Hepatocyte (in vitro differentiated cells): Measurements from ENCODE around the gene LPP. TPM values are rescaled to one million over a fixed set of nuclear protein-coding genes. Genes with fewer than 3 reads are reported as not detected.
A peak's percentile ranks its signal among the peaks of the same experiment; 100 is the strongest.

Experiments used
- DNase-seq: peaks from one replicate; pipeline ENCODE4 v3.0.0-alpha.2; 2016; ENCODE audit warnings: low spot score
- H2AFZ ChIP-seq: fragments of 200-600 bp; sonication (generic); 2 replicates; pipeline ENCODE4 v1.6.0; 2016; ENCODE audit warnings: antibody characterized with exemption, mild to moderate bottlenecking
- H3K27ac ChIP-seq: fragments of 200-600 bp; sonication (generic); 2 replicates; pipeline ENCODE4 v1.5.1; 2016; ENCODE audit warnings: mild to moderate bottlenecking
- H3K27me3 ChIP-seq: fragments of 200-600 bp; sonication (generic); 2 replicates; pipeline ENCODE4 v1.6.1; 2016
- H3K36me3 ChIP-seq: fragments of 200-600 bp; sonication (generic); replicated peaks from 2 replicates; pipeline ENCODE4 v1.5.1; 2016; ENCODE audit warnings: low read depth; ENCODE audit not compliant: insufficient read depth
- H3K4me1 ChIP-seq: fragments of 200-600 bp; sonication (generic); 2 replicates; pipeline ENCODE4 v1.5.1; 2016; ENCODE audit warnings: mild to moderate bottlenecking, moderate library complexity; ENCODE audit not compliant: insufficient read depth
- H3K4me2 ChIP-seq: fragments of 200-600 bp; sonication (generic); 2 replicates; pipeline ENCODE4 v1.6.0; 2016
- H3K4me3 ChIP-seq: fragments of 200-600 bp; sonication (generic); 2 replicates; pipeline ENCODE4 v1.5.1; 2016; ENCODE audit warnings: mild to moderate bottlenecking
- H3K79me2 ChIP-seq: fragments of 200-600 bp; sonication (generic); 2 replicates; pipeline ENCODE4 v1.6.0; 2017; ENCODE audit warnings: mild to moderate bottlenecking
- H3K9me2 ChIP-seq: fragments of 200-600 bp; sonication (generic); replicated peaks from 2 replicates; pipeline ENCODE4 v1.6.0; 2017; ENCODE audit warnings: mild to moderate bottlenecking; ENCODE audit not compliant: insufficient read depth
- H3K9me3 ChIP-seq: fragments of 200-600 bp; sonication (generic); 2 replicates; pipeline ENCODE4 v1.5.1; 2016; ENCODE audit warnings: low read depth, mild to moderate bottlenecking
- H4K20me1 ChIP-seq: fragments of 200-600 bp; sonication (generic); 2 replicates; pipeline ENCODE4 v1.6.0; 2016; ENCODE audit warnings: mild to moderate bottlenecking; ENCODE audit not compliant: insufficient read depth, poor library complexity, severe bottlenecking
- EZH2 ChIP-seq: fragments of 200-600 bp; sonication (generic); IDR thresholded peaks from 2 replicates; pipeline ENCODE4 v1.6.1; 2016; ENCODE audit warnings: antibody characterized with exemption, mild to moderate bottlenecking, borderline replicate concordance
- EZH2phosphoT487 ChIP-seq: fragments of 200-600 bp; sonication (generic); IDR thresholded peaks from one replicate; pipeline ENCODE4 v1.6.1; 2018; ENCODE audit warnings: antibody characterized with exemption, mild to moderate bottlenecking, low read depth, moderate library complexity; ENCODE audit not compliant: unreplicated experiment, severe bottlenecking
- WGBS: methylation state at CpG from one replicate; pipeline ENCODE4 v1.1.6; 2016; ENCODE audit warnings: low lambda C conversion rate; ENCODE audit errors: missing lambda C conversion rate; 5-methylcytosine and 5-hydroxymethylcytosine counted together
- polyA plus RNA-seq: library from polyadenylated mRNA; unstranded; fragments of >200 nt; fragmentation: Nextera tagmentation; extraction: Ambion mirVana; gene quantifications from 2 replicates; pipeline ENCODE4 v1.2.1, GENCODE V29; 2016
- total RNA-seq: library from RNA; depleted of rRNA; stranded (reverse); fragments of >200 nt; gene quantifications from 2 replicates; pipeline ENCODE4 v1.2.3, GENCODE V29; 2014
- TF ChIP-seq, protein P1 (sequence below): fragments of 200-600 bp; sonication (generic); IDR thresholded peaks from 2 replicates; pipeline ENCODE4 v1.5.1; 2016; ENCODE audit warnings: antibody characterized with exemption, mild to moderate bottlenecking; ENCODE audit not compliant: poor library complexity

LPP gene
- total and polyA plus RNA-seq, 2 experiments from 2014 or later: 53.2 to 73.8 TPM

DNA sequence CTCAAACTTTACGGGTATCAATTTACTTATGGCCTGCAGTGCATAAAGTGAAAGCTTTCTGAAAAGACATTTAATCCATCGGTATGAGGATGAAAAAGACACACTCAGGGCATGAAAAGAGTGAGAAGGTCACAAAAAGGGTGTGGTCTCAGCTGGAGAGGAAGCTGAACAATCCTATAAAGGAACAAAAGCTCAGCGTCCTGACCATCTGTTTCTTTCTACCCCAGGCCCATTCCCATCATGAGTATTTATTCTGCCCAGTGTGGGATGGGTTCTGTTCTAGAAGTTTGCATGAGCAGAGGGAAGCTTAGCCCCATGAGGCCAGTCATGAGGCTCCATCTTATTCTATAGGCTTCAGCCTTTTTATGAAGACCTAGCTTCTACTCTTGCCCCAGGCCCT lies 144.6 kb downstream of the LPP start:
- H3K4me1 ChIP-seq: peaks cover 36% of the 10 kb centered on the region
- peak overlapping the region; percentile 69 for H3K27ac ChIP-seq
- WGBS: 82% methylated on average over 3 of the region's 3 CpGs

DNA sequence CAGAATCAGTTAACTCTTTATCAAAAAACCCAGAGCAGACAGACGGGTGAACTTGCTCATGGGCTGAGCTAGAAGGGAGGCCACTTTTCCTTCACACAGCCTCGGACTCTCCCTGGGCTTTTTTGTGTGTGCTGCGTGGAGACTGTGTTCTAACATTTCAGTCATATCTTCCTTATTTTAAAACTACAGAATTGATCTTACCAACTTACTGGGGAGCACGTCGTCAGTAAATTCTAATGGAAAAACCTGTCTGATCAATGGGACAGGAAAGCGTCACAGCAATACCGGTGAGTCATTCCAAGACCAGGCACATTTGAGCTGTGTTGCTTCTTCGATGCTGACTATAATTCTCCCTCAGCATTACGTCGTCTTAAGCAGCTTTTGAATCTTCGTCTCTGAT lies 145.1 kb downstream of the LPP start:
- peaks cover 35% of the 10 kb centered on the region for H3K4me1 ChIP-seq
- H4K20me1 ChIP-seq: no peaks in the 10 kb centered on the region
- no peak for DNase-seq
- H3K9me3 ChIP-seq: no peaks in the 10 kb centered on the region
- H3K27ac ChIP-seq: peak overlapping the region; percentile 69
- peaks cover 57% of the 10 kb centered on the region for H3K79me2 ChIP-seq
- H3K9me2 ChIP-seq: no peaks in the 10 kb centered on the region
- no peak overlapping the region for H3K4me2 ChIP-seq
- H3K27me3 ChIP-seq: no peaks in the 10 kb centered on the region
- WGBS: 82% methylated on average over 11 of the region's 11 CpGs
- no peak overlapping the region for H3K4me3 ChIP-seq
- H3K36me3 ChIP-seq: no peaks in the 10 kb centered on the region
- H2AFZ ChIP-seq: no peak overlapping the region
- no peak for TF ChIP-seq EZH2phosphoT487
- TF ChIP-seq, protein P1, sequence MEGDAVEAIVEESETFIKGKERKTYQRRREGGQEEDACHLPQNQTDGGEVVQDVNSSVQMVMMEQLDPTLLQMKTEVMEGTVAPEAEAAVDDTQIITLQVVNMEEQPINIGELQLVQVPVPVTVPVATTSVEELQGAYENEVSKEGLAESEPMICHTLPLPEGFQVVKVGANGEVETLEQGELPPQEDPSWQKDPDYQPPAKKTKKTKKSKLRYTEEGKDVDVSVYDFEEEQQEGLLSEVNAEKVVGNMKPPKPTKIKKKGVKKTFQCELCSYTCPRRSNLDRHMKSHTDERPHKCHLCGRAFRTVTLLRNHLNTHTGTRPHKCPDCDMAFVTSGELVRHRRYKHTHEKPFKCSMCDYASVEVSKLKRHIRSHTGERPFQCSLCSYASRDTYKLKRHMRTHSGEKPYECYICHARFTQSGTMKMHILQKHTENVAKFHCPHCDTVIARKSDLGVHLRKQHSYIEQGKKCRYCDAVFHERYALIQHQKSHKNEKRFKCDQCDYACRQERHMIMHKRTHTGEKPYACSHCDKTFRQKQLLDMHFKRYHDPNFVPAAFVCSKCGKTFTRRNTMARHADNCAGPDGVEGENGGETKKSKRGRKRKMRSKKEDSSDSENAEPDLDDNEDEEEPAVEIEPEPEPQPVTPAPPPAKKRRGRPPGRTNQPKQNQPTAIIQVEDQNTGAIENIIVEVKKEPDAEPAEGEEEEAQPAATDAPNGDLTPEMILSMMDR: no peak
- no peak for TF ChIP-seq EZH2

More for the DNA sequence above, 144.6 kb downstream of the LPP start:
- Histone ChIP-seq H3K4me3 (no peak overlapping the region), H3K4me2 (no peak overlapping the region), H3K27me3 (no peaks in the 10 kb centered on the region), H3K79me2 (peaks cover 56% of the 10 kb centered on the region), H3K9me2 (no peaks in the 10 kb centered on the region), H3K36me3 (no peaks in the 10 kb centered on the region), H3K9me3 (no peaks in the 10 kb centered on the region), H2AFZ (no peak overlapping the region), H4K20me1 (no peaks in the 10 kb centered on the region)
- no peak for DNase-seq
- no peak for TF ChIP-seq EZH2

DNA sequence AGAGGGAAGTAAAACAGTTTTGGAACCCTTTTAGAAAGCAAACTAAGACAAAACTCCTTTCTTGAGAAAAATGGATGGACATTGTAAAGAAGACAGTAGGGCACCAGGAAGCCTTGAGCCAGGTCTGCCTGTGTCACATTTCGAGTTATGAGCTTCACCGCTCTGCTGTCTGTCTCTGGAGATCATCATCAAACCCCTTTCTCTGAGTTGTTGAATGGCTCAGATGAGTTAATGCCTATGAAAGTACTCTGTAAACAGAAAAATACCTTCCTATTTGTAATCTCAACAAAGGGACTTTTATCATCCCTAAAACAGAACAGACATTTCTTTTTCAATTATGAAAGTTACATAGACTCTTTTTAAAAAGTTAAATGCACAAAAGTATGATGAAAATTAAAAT lies 145.8 kb downstream of the LPP start:
- no peak for DNase-seq
- WGBS: 44% methylated on average over 2 of the region's 2 CpGs
- H3K9me3 ChIP-seq: no peaks in the 10 kb centered on the region
- no peaks in the 10 kb centered on the region for H3K27me3 ChIP-seq
- no peaks in the 10 kb centered on the region for H4K20me1 ChIP-seq
- H3K4me3 ChIP-seq: no peak overlapping the region
- TF ChIP-seq EZH2: no peak
- H3K79me2 ChIP-seq: peaks cover 60% of the 10 kb centered on the region
- H2AFZ ChIP-seq: no peak overlapping the region
- H3K4me2 ChIP-seq: no peak overlapping the region
- peak overlapping the region; percentile 6 for H3K27ac ChIP-seq
- H3K9me2 ChIP-seq: no peaks in the 10 kb centered on the region
- peaks cover 28% of the 10 kb centered on the region for H3K4me1 ChIP-seq
- H3K36me3 ChIP-seq: no peaks in the 10 kb centered on the region

GRCh38 chr3:188301147-188301546 lies 147.2 kb downstream of the LPP start:
- Histone ChIP-seq H3K27me3 (no peaks in the 10 kb centered on the region), H3K27ac (no peak overlapping the region), H3K4me2 (no peak overlapping the region), H3K4me3 (no peak overlapping the region), H4K20me1 (no peaks in the 10 kb centered on the region), H3K9me3 (no peaks in the 10 kb centered on the region), H2AFZ (no peak overlapping the region), H3K9me2 (no peaks in the 10 kb centered on the region), H3K79me2 (peaks cover 59% of the 10 kb centered on the region), H3K36me3 (no peaks in the 10 kb centered on the region), H3K4me1 (peaks cover 18% of the 10 kb centered on the region)
- no peak for TF ChIP-seq EZH2
- 97% methylated on average over 1 of the region's 1 CpG for WGBS
- DNase-seq: no peak

DNA sequence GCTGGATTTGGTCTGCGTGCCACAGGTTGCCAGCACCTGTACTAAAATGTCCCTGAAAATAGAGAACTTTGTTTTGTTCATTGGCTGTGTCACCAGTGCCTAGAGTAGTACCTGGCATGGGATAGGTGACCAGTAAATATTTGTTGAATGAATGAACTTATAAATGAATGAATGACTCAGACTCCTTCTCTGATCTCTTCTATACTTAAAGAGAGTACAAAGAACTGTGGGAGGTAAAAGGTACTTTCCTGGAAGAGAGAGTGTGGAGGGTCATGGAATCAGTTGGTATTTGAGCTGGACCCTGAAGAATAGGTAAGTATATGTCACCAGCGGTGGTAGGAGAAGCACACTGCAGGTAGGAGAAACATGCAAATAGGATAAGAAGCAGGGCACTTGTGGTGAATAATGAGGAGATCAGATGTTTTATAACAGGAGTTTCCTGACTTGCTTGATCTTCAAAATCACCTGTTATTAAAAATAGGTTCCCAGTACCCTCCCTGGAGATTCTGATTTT lies 149.4 kb downstream of the LPP start:
- TF ChIP-seq, protein P1: no peak
- TF ChIP-seq EZH2phosphoT487: no peak
- no peak for TF ChIP-seq EZH2
- H3K27ac ChIP-seq: no peak overlapping the region
- H3K27me3 ChIP-seq: no peaks in the 10 kb centered on the region
- 93% methylated on average over 2 of the region's 2 CpGs for WGBS
- no peaks in the 10 kb centered on the region for H3K36me3 ChIP-seq
- no peak overlapping the region for H3K4me2 ChIP-seq
- no peak overlapping the region for H3K4me3 ChIP-seq
- H3K4me1 ChIP-seq: peaks cover 11% of the 10 kb centered on the region
- DNase-seq: no peak
- no peak overlapping the region for H2AFZ ChIP-seq
- H3K9me3 ChIP-seq: no peaks in the 10 kb centered on the region
- peaks cover 68% of the 10 kb centered on the region for H3K79me2 ChIP-seq
- no peaks in the 10 kb centered on the region for H4K20me1 ChIP-seq
- H3K9me2 ChIP-seq: no peaks in the 10 kb centered on the region
